NCI-H510A (cell line): ENCODE results near the gene DAB2.

ENCODE experiments used
- DNase-seq: peaks from one replicate; lab custom pipeline; 2025; lab: John Stamatoyannopoulos, UW

DAB2 gene

DNA sequence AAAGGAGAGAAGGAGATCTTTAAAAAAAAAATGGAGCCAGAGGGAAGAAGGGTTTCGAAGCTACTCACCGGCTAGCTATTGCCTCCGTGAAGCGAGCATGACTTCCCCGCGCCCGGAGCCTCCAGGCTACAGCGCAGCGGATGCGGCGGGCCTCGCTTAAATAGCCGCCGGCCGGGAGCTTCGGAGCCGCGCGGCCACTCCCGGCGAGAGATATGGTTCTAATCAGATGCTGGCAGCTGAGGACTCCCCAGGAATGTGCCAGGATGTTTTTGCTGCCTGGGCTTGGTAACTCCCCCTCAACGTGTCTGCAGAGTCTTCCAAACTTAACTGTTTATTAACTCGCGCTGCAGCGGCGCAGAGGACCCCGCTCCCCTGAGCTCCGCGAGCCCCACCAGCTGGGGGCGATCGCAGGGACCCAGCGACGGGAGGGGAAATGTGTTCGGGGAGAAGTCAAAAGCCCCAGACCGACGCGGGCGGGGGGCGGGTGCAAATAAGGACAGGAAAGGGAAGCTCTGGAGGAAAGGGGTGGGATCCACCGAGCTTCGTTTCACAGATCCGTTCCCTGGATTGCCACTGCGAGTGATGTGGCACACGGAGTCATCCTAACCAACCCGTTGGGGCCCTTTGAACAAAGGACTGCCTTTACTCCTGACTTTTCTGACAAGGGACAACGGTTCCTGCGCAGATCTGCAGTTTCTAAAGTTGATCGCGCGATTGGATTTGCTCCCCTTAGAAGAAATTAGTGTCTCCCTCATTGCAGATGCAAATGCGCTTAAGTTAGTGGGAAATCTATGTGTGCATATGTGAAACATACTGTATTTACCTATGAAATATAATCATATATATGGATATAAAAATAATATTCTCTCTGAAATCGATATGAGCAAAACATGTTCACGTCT, at the start of gene DAB2:
Gene DAB2, minus strand, starts transcription at position 245 of the 902 bp plus-strand sequence. CDS start 30,660 bp downstream, outside the sequence.
- DNase-seq, result no peak

DNA sequence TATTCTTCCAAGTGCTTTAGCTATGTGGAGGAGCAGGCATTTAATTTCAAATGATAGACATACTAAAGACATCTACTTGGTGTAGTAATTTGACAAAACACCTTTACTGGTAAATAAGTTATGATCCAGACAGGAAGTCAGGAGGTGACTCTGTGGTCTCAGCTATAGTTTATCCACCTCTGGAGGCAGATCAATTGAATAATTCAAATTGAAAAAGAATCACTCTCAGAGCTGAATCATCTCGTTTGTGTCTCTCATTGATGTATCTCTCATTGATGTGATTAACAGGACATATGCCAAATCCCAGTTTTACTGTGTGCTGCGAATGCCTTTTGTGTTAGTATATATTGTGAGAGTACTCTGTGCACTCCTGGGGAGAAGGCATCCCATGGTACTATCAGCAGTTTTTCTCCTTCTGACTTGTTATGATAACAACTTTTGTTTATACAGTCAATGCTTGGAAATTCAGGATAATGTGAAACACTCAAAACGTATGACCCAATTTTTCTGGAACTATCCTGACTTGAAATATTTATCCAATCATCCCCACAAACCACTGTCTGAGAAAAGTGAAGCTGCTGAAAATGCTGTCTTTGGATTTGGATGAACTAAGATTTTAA, 48.5 kb upstream of the DAB2 start:
- DNase-seq, result no peak

DNA sequence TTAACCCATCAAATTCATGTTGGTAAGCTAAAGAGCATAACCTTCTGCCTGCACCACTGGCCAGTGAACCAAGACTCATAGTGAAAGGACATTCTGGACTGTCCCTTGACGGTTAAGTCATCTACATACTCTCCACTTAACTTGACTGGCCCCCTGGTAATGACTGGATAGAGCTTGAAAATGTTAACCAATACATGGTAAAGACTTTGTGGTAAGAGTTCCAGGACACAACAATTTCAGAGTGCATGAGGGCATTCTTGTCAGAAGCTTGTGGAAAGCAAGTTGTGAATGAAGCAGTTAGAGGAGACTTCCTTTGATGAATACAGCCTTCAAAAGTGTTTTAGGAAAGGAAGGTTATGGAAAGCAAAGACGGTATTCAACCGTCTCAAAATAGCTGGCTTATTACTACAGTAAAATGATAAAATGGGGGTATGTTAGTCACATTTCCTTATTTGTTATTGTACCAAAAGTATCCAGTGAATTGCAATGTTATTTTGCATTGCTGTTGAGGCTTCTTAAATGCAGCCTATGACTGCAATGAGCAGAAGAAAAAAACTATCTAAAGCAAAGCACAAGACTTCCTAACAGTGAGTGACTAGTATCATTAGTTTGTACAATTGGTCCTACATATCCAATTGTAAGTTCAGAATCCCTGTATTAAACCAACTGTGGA, 47.2 kb upstream of the DAB2 start:
- DNase-seq, result no peak

DNA sequence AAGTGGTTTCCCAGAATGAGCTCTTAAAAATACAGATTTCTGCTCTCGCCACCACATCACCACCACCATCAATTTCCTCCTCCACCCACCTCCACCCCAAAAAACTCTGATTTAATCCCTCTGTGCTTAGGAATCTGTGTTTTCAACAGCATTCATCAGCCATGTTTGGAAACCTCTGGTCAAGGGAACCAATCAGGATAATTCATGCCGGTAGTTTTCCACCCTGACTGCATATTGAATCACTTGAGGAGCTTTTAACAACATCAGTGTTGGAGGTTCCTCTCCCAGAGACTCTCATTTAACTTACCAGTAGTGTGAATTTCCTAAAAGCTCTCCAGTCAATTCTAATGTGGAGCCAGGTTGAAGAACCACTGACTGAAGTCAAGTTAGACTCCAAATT, 46.0 kb upstream of the DAB2 start:
- no peak for DNase-seq

DNA sequence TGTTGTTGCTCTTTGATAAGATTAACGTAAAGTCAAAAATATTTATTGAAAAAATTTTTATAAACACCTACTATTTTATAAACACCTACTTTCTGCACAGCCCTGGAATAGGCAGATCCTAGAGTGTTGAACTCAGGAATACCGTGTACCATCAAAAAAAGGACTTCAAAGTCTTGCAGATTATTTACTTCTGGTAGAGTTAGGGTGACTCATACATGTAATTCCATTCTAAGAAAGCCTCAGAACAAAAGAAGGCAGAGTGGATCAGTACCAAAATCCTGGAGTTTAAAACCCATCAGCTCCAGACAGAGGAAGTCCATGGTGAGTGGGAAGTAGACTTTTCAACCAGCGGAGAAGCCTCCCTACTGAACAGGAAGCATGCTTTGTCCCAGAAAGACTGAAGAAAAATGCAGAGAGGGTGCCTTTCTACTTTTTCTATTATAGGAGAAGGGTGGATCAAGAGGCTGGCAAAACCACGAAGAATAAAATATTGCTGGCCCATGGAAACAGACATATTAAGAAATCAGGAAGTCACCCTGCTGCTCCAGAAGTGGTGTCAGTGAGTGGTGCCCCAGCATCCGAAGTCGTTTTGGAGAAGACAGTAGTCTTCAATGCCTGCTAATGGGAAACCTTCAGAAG, 45.1 kb upstream of the DAB2 start:
- DNase-seq, result no peak

DNA sequence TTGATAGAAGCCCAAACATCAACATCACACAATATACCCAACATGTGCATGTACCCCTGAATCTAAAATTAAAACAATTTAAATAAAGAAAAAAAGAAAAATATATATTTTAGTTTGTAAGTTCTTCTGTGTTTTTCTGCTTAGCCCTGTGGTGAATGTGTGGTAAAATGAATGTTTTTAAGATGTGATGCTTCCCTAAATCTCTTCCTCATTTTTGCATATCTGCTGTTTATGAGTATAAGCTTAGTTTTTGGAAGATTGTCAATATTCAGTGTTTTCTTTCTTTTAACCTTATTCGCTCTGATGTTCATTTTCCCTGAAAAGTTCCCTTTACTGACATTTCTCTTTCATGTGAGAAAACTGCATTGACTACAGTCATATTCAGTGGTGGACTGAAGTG, 44.4 kb upstream of the DAB2 start:
- DNase-seq, result no peak

DNA sequence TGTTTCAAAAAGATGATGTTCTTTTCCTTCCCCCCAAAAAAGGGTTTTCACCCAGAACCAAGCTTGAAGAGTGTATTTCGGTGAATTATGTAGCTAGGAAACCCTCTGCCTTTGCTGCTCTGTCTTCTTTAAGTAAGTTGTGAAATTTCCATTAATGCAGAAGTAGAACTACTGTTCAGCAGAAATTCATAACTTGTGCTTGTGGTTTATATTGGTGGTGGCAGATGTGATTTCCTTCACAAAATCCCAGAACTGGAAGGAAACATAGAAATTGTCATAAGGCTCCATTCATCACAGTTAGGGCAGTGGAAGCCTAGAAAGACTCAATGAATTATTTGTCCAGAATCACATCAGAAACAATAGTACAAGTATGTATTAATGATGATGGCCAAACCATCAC, 42.1 kb upstream of the DAB2 start:
- no peak for DNase-seq

DNA sequence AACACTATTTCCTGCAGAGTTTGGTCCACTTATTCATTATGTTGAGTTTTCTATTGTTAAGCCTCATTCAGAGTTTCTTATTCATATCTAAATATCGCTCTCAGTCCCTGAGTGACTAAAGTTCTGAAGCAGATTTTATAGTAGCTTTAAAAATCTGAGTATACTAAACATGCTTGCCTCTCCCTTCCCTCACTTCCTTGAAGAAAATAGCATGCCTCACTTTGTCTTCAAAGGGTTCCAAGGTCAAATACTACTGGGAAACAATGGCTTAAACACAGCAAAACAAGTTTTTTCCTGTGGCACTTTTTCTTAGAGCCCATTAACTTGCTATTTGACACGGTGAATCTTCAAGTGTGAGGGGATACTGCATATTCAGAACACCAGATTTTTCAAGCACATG, 41.1 kb upstream of the DAB2 start:
- DNase-seq, result no peak

DNA sequence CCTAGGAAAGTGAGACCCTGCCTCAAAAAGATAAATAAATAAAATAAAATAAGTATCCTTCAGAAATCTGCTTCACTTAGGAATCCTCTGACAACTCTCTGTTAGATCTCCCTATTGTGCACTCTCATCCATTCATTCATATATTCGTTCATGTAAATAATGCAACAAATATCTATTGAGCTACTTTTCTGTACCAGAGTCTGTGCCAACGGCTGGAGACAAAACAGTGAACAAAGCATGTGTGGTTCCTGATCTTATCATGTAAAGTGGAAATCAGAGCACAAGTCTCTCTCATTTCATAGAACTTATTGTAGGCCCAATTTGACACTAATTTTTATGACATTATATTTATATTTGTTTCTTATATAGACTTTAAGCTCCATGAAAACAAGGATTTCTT, 40.3 kb upstream of the DAB2 start:
- no peak for DNase-seq

DNA sequence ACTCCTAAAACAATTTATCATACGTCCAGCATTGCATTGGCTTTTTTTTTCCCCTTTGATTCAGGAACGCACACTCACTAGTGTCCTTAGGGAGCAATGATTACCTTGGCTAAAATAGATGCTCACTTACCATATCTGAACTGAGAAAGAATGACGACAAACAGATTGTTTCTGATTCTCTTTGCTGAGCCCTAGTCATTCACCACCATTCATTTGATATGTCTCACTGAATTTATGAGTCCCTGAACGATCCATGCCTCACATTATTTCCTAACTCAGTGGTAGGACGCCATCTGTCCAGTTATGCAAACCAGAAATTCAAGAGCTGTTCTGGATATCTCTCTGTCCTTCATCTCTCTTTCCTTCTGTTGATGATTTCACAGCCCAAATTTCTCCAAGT, 39.3 kb upstream of the DAB2 start:
- DNase-seq, result no peak

DNA sequence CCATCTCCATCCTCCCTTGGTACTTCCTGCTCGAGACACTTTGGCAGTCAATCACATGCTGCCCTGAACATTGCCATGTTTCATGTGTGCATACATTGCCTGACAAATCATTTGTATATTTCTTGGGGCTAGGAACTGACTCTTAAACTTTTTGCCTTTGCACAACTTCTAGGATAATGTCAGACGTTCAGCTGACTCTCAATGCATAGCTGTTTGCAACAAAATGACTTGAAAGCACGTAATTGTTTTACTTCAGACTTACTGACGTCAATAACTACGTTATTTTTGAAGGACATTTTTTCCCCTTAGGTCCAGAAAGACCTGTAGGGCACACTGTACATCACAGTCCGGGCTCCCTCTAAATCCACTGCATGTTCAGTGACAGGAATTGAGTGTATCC, 37.4 kb upstream of the DAB2 start:
- DNase-seq, result no peak

DNA sequence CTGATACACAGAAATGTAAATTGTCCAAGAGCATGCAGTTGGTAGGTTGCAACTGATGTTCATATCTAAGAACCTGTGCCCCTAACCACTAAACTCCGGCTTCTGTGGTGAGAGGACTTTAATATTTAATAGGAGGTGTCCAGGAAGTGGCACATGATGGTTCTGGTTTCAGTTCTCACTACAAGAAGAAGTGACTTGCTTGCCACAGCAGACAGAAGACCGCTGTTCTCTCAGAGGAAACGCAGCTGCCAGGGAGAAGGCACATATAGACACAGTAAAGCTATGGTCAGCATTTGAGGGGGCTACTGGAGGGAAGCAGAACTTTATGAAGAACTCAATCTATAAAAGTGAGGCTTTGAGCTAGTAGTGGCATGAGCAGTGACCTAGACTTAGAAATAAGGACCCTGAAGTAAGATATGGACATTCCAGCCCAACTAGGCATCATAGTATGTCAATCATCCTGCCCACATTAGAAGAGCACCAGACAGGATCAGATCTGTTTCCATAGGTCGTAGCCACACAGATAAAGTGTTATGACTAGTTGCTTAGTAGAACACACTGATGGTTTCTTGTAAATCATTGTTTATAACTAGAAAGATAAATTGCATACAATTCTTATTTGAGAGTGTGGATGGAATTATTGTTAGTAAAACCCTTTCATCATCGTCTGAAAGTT, 36.4 kb upstream of the DAB2 start:
- no peak for DNase-seq

DNA sequence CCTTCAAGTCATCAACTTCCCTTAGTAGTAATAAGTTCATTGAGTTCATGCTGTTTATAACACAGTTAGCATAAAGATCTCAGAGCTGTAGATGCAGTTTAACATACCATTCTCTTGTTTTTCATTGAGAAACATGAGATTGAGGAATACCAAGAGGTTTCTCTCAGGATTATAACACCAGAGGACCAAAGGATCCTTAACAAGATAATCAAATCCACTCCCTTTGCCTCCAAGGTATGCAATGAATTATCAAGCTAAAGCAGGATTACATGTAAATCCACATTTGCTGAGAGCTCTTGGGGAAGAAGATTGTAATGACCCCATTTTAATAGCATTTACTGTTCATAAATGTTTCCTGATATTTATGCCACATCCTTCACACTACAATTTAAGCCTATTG, 35.1 kb upstream of the DAB2 start:
- DNase-seq, result no peak

DNA sequence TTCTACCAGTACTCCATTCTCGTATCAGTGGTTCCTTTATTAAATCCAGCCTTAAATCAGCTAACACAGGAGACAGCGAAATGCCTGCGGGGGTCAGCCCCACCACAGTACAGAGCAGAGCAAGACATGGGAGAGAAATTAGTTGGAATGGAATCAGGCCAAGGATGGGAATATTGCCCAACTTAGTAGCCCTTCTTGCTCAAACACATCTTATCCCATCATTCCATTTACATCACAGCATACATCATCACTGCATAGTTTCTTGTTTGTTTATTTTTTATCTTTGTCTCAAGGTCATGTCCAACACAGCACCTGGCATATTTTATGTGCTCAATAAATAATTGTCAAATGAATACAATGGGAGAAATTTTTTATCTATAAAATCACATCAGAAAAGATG, 34.3 kb upstream of the DAB2 start:
- no peak for DNase-seq

DNA sequence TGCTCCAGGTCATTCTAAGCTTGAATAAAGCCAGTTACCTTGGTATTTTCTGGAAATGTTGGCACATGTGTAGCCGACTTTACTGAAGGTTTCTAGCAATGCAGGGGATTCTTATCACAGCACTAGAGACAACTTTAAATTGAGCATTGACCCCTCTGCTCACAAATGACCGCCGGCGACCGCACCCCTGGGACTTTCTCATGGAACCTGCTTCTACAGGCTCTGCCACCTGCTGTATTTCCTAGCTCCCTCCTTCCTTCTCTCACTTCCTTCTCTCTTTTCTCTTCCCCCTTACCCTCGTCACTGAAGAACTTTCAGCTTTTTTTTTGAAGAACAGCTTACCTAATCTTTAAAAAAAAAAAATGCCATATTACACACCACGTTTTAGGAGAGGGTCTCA, 30.9 kb upstream of the DAB2 start:
- DNase-seq, result no peak

DNA sequence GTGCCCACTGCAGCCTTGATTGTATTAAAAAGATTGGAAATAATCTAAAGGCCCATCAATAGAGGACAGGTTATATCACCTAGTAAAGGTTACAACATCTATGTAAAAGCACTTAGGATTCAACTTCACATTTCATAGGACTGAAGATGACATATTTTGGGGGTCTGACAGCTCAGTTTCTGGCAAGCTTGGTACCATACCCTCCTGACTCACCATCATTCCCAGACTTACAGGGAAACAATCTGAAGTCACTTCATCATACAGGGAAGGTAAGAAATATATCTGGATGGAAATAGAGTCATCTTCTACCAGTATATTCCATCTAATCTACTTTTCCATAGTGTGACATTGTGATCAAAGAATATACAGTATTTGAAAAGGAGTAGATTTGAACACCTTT, 28.8 kb upstream of the DAB2 start:
- DNase-seq, result no peak

DNA sequence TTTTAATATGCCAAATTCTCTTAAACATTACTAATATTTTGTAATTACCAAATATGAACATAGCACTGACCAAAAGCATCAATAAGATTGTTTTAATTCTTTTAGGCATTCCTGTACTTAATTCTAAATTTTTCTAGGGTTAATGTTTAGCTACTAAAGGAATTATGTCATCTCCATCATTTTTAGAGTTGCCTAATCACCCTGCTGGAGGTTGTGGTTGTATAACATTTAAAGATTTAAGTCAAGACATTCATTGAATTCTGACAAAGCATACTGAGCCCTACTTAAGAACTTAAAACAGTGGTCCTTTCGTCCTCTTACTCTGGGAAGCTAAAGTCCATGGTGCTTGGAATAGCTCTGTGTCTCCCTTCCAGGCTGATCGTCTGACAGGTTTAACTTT, 28.1 kb upstream of the DAB2 start:
- DNase-seq, result no peak

DNA sequence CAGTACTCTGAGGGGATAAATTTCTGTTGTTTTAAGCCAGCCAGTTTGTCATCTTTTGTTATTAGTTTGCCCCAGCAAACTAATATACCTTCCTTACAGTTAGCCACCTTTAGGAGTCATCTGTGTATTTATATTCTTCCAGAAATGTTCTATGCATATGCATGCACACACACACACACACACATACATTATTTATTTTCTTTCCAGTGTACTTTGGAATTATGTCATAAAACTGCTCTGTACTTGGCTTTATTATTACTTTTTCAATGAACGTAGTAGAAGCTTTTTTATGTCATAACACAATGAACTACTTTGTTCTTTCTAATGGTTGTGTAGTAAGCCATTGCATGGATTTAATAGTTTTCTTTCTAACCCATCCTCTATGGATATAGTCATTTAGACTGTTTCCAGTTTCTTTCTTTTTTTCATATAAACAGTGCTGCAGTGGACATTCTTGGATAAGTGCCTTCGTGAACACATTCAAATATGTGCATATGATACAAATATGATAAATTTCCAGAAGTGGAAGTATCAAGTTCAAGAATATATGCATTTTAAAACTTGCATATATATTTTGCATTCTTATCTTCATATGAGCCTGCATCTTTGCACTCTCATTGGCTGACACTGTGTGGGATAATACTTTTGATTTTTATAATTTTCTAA, 26.6 kb upstream of the DAB2 start:
- DNase-seq, result no peak

DNA sequence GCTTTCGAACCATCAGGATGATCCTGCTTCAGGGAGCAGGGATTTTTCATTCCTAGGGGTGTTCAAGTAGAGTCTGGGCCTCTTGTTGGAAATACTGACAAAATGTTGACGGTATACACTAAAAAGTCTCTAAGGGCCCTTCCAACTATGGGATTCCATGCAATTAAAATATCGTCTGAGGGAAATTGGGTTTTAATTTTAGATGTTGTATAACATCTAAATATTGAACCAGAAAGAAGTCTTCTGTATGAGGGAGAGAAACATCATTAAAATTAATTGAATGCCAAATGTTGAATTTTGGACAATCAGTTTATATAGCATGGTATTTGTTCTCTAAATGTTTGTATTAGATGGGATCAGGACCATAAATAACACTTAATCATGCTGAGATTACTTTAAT, 25.7 kb upstream of the DAB2 start:
- DNase-seq, result no peak

DNA sequence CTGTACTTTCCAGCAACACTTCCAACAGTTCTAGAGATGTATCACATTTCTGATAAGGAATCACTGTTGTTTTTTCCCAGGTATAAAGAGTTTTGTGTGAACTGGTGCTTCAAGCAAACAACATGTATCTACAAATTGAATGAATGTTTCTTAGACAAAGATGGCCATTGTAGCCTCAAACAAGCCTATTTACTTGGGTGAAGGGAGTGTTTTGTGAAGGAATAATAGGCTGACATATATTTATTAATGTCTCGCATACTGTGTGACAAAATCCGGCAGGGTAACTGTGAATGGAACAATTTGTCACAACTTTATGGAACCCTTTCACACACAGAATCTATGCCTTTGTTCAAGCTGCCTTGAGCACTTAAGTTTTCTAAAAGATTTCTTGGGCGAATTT, 24.8 kb upstream of the DAB2 start:
- DNase-seq, result no peak

DNA sequence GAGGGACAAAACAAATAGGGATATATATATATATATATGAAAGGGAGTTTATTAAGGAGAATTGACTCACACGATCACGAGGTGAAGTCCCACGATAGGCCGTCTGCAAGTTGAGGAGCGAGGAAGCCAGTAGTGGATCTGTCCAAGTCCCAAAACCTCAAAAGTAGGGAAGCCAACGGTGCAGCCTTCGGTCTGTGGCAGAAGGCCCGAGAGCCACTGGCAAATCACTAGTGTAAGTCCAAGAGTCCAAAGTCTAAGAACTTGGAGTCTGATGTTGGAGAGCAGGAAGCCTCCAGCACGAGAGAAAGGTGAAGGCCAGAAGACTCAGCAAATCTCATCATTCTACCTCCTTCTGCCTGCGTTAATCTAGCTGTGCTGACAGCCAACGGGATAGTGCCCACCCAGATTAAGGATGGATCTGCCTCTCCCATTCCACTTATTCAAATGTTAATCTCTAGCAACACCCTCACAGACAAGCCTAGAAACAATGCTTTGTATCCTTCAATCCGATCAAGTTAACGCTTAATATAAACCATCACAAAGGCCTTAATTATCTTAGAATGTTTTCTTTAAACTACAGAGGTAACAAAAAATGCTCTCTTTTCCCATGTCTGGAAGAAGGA, 23.8 kb upstream of the DAB2 start:
- no peak for DNase-seq
